ENCODE results near the gene RRP1.

RRP1 gene

GRCh38 chr21:43849532-43850299, 60.3 kb downstream of the RRP1 start:
- no peak for DNase-seq (ENCODE audit: low read depth, low spot score)

GRCh38 chr21:43850728-43851295, 61.4 kb downstream of the RRP1 start:
- no peak for DNase-seq (ENCODE audit: low read depth, low spot score)
- H3K4me3 ChIP-seq (ENCODE audit: low read length), result no peak overlapping the region

More at GRCh38 chr21:43849532-43850299, 60.3 kb downstream of the RRP1 start:
- H3K4me3 ChIP-seq (ENCODE audit: low read length), result no peak overlapping the region

GRCh38 chr21:43851593-43851992, 62.2 kb downstream of the RRP1 start:
- DNase-seq (ENCODE audit: low read depth, low spot score), result no peak
- no peak overlapping the region for H3K4me3 ChIP-seq (ENCODE audit: low read length)

- H3K4me3 ChIP-seq (ENCODE audit: low read length), result no peak overlapping the region
- no peak for DNase-seq (ENCODE audit: low read depth, low spot score)
These were observed 64.7 kb downstream of the RRP1 start for GRCh38 chr21:43853851-43854772.
